ENCODE data around the gene SNCB. TPM values are rescaled to one million over a fixed set of nuclear protein-coding genes. Genes with fewer than 3 reads are reported as not detected.

Gene SNCB
- total RNA-seq, 1 experiment from 2014 or later, result not detected

DNA sequence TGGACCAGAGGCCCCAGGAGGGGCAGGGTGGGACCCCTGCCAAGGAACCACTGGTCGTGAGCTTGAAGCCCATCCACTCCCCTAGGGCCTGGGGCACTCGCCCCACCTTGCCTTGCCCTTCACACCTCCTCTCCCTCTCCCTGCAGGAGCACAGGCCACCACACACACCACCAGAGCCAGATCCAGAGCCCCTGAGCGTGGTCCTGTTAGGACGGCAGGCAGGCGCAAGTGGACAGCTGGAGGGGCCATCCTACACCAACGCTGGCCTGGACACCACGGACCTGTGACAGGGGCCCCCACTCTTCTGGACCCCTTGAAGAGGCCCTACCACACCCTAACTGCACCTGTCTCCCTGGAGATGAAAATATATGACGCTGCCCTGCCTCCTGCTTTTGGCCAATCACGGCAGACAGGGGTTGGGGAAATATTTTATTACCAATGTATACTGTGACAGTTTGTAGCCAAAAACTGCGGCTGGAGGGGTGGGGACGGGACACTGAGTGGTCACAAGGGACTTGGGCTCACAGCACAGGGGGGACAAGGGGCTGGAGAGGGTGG is 34.9 kb downstream of the SNCB start:
- Histone ChIP-seq H3K27me3 (ENCODE audit: insufficient read depth, low read length) (no peaks in the 10 kb centered on the region), H3K79me2 (ENCODE audit: insufficient read depth, low read length) (peaks cover 2% of the 10 kb centered on the region; the same call in 1 of the 2 replicates), H3K9me2 (ENCODE audit: insufficient read depth) (no peaks in the 10 kb centered on the region), H3K9me3 (ENCODE audit: control insufficient read depth in 1 of 2, insufficient read depth in 1 of 2, low read depth in 1 of 2, low read length in 2 of 2) (peaks cover 0 to 8% of the 10 kb centered on the region in 2 experiments; a peak in 1 of 4 replicates), H3K9ac (ENCODE audit: low read length) (no peak overlapping the region), H3K4me2 (ENCODE audit: low read length) (no peak overlapping the region), H3K4me3 (replicated peaks in 1 of 2; ENCODE audit: low read depth in 1 of 2, low read length in 2 of 2) (no peak overlapping the region), H3K27ac (ENCODE audit: low read depth, low read length) (no peak overlapping the region), H2AFZ (ENCODE audit: low read depth, low read length, poor library complexity, severe bottlenecking) (no peak overlapping the region), H4K20me1 (ENCODE audit: insufficient read depth) (no peaks in the 10 kb centered on the region), H3K4me1 (ENCODE audit: control insufficient read depth in 1 of 2, insufficient read depth in 2 of 2, low read length in 2 of 2) (no peaks in the 10 kb centered on the region), H3K36me3 (ENCODE audit: control insufficient read depth in 1 of 2, insufficient read depth in 2 of 2, low read length in 2 of 2) (peaks cover 5 to 11% of the 10 kb centered on the region in 2 experiments; a peak in 3 of 4 replicates)
- no peak for TF ChIP-seq POLR2A (IDR thresholded peaks at IDR 0.05; ENCODE audit: borderline replicate concordance, extremely low read depth, insufficient read depth, insufficient read length)
- TF ChIP-seq, protein P1, sequence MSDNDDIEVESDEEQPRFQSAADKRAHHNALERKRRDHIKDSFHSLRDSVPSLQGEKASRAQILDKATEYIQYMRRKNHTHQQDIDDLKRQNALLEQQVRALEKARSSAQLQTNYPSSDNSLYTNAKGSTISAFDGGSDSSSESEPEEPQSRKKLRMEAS (IDR thresholded peaks at IDR 0.05), result no peak
- TF ChIP-seq CEBPB (IDR thresholded peaks at IDR 0.05; ENCODE audit: low read depth), result no peak
- TF ChIP-seq TCF7L2 (IDR thresholded peaks at IDR 0.05; ENCODE audit: borderline replicate concordance, extremely low read depth, insufficient read depth, insufficient read length), result no peak
- TF ChIP-seq RAD21 (IDR thresholded peaks at IDR 0.05; ENCODE audit: low read depth), result no peak
- intact Hi-C loops (cut with micrococcal nuclease), result no loop called here
- ChIA-PET CTCF (no interaction called here), POLR2A (no interaction called here), RAD21 (ENCODE audit: low non-redundant PET in 1 of 2, low total read pairs in 2 of 2, uncharacterized antibody in 2 of 2, unreplicated experiment in 2 of 2) (no interaction called here)
- DNase-seq (ENCODE audit: low read depth, low spot score) (no peak), ATAC-seq (no peak)
- no TSS peak for BruUV-seq (replicated peaks)

DNA sequence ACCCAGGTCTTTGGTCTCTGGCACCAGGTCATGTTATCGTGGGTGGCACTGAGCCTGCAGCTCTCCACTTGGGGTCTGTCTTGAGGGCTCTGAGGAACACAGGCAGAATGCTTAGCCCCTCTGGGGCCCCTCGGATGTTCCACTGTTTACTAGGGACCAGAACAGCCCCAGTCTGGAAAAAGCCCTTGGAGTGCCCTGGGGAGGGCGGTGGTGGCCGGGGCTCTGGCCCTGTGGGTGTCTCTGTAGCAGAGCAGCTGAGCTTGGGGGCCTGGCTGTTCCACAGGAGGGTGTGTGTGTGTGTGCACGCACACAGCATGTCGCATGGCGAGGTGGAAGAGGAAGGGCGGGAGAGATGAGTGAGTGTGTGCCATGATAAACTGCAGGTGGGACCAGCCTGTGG is 35.8 kb downstream of the SNCB start:
- TF ChIP-seq, protein P2, sequence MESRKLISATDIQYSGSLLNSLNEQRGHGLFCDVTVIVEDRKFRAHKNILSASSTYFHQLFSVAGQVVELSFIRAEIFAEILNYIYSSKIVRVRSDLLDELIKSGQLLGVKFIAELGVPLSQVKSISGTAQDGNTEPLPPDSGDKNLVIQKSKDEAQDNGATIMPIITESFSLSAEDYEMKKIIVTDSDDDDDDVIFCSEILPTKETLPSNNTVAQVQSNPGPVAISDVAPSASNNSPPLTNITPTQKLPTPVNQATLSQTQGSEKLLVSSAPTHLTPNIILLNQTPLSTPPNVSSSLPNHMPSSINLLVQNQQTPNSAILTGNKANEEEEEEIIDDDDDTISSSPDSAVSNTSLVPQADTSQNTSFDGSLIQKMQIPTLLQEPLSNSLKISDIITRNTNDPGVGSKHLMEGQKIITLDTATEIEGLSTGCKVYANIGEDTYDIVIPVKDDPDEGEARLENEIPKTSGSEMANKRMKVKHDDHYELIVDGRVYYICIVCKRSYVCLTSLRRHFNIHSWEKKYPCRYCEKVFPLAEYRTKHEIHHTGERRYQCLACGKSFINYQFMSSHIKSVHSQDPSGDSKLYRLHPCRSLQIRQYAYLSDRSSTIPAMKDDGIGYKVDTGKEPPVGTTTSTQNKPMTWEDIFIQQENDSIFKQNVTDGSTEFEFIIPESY (IDR thresholded peaks at IDR 0.05; ENCODE audit: extremely low read depth, insufficient replicate concordance, low read length), result no peak
- no peak for TF ChIP-seq EZH2 (IDR thresholded peaks at IDR 0.05)
- TF ChIP-seq ZNF274 (IDR thresholded peaks at IDR 0.05; ENCODE audit: low read depth, low read length), result no peak
- no peak for TF ChIP-seq FOSL1 (IDR thresholded peaks at IDR 0.05; ENCODE audit: low read depth)
- TF ChIP-seq CEBPB (IDR thresholded peaks at IDR 0.05; ENCODE audit: low read depth), result no peak
- TF ChIP-seq, protein P3, sequence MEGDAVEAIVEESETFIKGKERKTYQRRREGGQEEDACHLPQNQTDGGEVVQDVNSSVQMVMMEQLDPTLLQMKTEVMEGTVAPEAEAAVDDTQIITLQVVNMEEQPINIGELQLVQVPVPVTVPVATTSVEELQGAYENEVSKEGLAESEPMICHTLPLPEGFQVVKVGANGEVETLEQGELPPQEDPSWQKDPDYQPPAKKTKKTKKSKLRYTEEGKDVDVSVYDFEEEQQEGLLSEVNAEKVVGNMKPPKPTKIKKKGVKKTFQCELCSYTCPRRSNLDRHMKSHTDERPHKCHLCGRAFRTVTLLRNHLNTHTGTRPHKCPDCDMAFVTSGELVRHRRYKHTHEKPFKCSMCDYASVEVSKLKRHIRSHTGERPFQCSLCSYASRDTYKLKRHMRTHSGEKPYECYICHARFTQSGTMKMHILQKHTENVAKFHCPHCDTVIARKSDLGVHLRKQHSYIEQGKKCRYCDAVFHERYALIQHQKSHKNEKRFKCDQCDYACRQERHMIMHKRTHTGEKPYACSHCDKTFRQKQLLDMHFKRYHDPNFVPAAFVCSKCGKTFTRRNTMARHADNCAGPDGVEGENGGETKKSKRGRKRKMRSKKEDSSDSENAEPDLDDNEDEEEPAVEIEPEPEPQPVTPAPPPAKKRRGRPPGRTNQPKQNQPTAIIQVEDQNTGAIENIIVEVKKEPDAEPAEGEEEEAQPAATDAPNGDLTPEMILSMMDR (IDR thresholded peaks at IDR 0.05 in 2 of 3, conservative IDR thresholded peaks at IDR 0.05 in 1 of 3; ENCODE audit: borderline replicate concordance in 1 of 3, insufficient read depth in 1 of 3, low read depth in 2 of 3, low read length in 2 of 3), result no peak
- POLR2A ChIA-PET, result no interaction called here
- Histone ChIP-seq H3K4me1 (ENCODE audit: control insufficient read depth in 1 of 2, insufficient read depth in 2 of 2, low read length in 2 of 2) (no peaks in the 10 kb centered on the region), H3K79me2 (ENCODE audit: insufficient read depth, low read length) (no peaks in the 10 kb centered on the region; the same call in 1 of the 2 replicates), H3K9me3 (ENCODE audit: control insufficient read depth in 1 of 2, insufficient read depth in 1 of 2, low read depth in 1 of 2, low read length in 2 of 2) (peaks cover 0 to 8% of the 10 kb centered on the region in 2 experiments; a peak in 1 of 4 replicates), H3K9me2 (ENCODE audit: insufficient read depth) (no peaks in the 10 kb centered on the region), H3K36me3 (ENCODE audit: control insufficient read depth in 1 of 2, insufficient read depth in 2 of 2, low read length in 2 of 2) (peaks cover 5 to 11% of the 10 kb centered on the region in 2 experiments; a peak in 3 of 4 replicates), H3K4me2 (ENCODE audit: low read length) (no peak overlapping the region), H3K9ac (ENCODE audit: low read length) (no peak overlapping the region), H3K27me3 (ENCODE audit: insufficient read depth, low read length) (no peaks in the 10 kb centered on the region), H4K20me1 (ENCODE audit: insufficient read depth) (no peaks in the 10 kb centered on the region), H3K4me3 (replicated peaks in 1 of 2; ENCODE audit: low read depth in 1 of 2, low read length in 2 of 2) (no peak overlapping the region), H3K27ac (ENCODE audit: low read depth, low read length) (no peak overlapping the region), H2AFZ (ENCODE audit: low read depth, low read length, poor library complexity, severe bottlenecking) (no peak overlapping the region)
- intact Hi-C loops (cut with micrococcal nuclease), result no loop called here
- DNase-seq (ENCODE audit: low read depth, low spot score), result no peak
- ATAC-seq, result no peak
- RAD21 ChIA-PET (ENCODE audit: low non-redundant PET in 1 of 2, low total read pairs in 2 of 2, uncharacterized antibody in 2 of 2, unreplicated experiment in 2 of 2), result no interaction called here
- no TSS peak for BruUV-seq (replicated peaks)
- CTCF ChIA-PET, result no interaction called here

Data from HCT116 (cell line).